NCI-H1048 (cell line): Measurements from ENCODE around the gene PES1.
"Not testable (repeated sequence)": the region's sequence is repeated elsewhere in the genome, so short reads cannot be mapped to it uniquely, and the experiment has no call there.

Experiments
- DNase-seq: peaks from one replicate; lab custom pipeline; 2025; lab: John Stamatoyannopoulos, UW

PES1 gene

DNA sequence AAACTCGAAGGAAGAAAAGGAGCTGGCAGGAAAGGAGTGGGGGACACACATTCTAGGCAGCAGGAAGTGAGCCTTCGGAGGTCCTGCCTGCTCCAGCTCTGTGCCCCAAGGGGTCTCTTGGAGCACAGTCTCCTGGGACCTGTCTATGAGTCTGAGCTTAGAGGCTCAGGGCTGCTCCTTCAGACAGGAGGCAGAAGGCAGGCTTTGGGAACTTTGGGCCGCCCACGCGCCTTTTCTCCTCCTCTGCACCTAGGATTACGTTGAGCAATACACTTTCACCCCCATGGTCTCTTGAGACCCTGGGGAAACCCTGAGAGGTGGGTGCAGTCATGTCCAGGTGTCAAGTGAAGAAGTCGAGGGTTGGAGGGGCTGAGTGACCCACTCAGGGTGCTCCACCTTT is 16.2 kb upstream of the PES1 start:
- no peak for DNase-seq

DNA sequence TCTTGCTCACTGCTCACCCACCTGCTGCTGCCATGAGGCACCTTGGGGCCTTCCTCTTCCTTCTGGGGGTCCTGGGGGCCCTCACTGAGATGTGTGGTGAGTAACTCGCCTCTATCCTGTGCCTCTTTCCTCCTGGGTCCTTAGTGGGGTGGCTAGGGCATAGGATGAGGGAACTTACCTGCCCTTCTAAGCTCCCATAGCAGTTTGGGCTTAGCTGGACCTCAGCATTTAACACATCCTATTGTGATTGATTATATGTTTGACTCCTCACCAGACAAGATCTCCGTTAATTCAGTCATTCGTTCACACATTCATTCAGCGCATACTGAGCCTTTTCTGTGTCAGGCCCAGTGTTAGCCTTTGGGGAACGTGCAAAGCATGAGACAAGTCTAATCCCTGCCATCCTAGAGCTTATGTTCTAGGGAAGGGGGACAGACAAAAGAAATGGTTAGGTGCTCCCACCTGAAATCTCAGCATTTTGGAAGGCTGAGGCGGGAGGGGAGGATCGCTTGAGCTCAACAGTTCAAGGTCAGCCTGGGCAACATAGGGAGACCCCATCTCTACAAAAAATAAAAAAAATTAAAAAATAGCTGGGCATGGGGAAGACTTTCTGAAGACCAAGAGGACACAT is 15.7 kb upstream of the PES1 start:
- no peak for DNase-seq

DNA sequence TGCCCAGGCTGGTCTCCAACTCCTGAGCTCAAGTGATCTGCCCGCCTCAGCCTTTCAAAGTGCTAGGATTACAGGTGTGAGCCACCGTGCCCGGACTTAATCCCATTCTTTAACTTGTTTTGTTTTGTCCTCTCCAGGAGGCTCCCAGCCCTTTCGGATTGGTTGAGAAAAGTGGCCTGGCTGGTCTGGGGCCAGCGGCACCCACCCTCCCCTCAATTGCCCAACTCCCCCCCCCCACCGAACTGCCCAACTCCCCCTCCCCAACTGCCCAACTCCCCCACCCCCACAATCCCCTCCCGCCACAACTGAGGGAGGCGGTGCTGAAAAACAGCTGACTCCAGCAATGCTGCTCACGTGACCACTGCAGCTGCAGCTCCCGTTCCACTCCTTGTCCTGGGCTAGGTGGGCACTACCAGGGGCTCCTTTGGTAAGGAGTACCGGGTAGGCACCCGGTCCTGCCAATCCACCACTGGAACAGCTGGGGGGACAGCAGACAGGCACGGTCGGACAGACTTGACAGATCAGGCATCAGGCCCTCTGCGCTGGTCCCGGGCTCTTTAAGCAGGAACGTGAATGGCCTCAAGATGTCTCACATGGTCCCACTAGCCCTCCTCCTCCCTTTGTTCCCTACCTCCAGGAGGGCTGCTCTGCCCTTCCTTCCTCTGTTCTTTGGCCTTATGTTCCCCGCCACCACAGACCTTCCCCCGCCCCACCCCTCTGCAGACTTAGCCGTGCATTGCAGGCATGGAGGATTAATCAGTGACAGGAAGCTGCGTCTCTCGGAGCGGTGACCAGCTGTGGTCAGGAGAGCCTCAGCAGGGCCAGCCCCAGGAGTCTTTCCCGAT is 15.0 kb upstream of the PES1 start, which contains the start of gene TCN2:
TCN2 (plus strand) TSS at position 720 of the 845 bp plus-strand sequence. CDS start 158 bp downstream, outside the sequence.
- DNase-seq: no peak

DNA sequence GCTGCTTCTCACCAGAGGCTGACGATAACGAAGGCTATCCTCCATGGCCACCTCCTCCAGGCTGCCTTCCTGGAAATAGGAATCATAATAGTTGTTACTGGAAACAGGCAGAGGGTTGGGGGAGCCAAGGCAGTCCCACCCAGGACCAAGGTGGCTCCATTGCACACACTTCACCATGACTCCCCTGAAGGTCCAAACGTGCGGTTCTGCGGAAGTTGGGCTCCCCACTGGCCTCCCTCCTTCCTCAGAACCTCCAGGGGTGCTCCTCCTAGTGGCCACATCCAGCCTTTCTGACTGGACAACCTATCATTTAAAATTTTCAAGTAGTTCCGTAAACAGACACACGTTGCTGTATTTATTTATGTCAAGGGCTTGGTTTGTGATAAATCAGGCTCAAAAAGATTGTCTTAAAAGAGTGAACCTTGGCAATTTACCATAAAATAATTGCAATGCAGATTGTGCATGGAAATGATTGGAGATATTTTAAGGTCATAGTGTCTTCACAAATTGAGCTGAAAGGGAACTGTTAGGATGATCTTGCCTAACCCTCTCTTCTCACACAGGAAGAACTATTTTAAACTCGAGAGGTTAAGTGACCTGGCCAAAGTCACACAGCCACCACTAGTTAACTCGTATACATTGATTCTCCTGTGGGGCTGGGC is 13.9 kb upstream of the PES1 start:
- no peak for DNase-seq

DNA sequence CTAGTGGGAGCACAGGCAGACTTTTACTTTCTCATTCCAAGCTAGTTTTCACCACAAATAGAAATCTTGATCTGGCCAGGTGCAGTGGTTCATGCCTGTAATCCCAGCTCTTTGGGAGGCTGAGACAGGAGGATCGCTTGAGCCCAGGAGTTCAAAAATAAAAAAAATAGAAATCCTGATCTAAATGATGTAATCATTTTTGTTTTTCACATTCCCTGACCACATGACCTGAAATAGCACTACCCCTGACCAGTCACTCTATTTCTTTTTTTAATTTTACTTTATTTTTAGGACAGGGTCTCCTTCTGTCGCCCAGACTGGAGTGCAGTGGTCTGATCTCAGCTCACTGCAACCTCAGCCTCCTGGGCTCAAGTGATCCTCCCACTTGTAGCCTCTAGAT is 13.0 kb upstream of the PES1 start:
- no peak for DNase-seq

DNA sequence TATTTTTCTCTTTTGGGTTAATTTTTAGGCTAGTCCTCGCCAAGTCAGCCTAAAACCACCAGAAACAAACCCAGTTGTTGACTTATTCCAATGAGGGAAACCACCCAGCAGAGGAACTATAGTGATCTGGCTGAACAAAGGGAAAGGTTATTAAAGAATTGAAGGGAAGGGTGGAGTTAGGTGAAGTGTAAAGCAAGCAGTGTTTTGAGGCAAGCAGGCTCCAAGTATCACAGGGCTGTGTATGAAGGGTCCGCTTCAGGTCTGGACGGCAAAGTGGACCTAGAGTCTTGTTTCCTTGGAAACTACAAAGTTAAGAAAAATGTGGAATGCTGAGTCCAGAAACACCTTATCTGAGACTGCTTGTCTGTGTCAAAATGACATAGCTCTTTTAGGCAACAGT is 12.1 kb upstream of the PES1 start:
- no peak for DNase-seq

DNA sequence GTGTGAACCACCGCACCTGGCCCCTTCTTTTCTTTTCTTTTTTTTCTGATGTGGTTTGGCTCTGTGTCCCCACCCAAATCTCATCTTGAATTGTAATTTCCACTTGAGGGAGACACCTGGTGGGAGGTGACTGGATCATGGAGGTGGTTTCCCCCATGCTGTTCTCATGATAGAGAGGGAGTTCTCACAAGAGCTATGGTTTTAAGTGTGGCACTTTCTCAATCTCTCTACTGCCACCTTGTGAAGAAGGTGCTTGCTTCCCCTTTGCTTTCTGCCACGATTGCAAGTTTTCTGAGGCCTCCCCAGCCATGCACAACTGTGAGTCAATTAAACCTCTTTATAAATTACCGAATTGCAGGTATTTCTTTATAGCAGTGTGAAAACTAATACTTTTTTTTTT is 10.3 kb upstream of the PES1 start:
- no peak for DNase-seq

DNA sequence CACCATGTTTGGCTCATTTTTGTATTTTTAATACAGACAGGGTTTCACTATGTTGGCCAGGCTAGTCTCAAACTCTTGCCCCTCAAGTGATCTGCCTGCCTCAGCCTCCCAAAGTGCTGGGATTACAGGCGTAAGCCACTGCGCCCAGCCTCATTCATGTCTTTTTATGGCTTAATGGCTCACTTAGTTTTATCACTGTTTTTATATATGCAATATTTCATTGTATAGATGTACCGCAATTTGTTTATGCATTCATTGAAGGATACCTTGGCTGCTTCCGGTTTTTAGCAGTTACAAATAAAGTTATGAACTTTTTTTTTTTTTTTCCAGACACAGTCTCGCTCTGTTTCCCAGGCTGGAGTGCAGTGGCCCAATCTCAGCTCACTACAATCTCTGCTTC is 9.8 kb upstream of the PES1 start:
- no peak for DNase-seq

DNA sequence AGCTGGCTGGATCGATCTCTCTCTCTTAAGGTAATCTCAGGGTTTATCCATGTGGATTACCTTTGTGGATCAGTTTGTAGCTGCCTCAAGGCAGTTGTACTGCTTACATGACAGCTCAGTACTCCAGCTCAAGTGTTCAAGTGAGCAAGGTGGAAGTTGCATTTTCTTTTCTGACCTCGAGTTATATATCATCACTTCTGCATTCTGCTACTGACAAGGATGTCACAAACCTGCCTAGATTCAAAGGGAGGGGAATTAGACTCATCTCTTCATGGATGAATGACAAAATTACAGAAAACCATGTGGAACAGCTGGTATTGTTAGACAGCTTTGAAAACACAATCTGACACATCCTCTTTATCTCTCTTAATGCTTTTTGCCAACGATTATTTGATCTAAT is 9.2 kb upstream of the PES1 start:
- DNase-seq: no peak

DNA sequence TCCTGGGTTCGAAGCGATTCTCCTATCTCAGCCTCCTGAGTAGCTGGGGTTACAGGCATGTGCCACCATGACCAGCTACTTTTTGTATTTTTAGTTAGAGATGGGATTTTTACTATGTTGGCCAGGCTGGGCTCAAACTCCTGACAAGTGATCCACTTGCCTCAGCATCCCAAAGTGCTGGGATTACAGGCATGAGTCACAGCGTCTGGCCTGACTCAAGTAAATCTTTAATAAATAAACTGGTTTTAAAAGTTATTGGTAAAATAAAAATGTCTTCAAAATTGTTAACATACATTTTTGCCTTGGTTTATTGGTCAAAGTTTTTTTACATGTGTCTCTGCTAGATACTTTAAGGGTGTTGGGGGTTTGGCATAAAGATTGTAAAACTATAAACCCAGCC is 7.3 kb upstream of the PES1 start:
- DNase-seq: no peak

DNA sequence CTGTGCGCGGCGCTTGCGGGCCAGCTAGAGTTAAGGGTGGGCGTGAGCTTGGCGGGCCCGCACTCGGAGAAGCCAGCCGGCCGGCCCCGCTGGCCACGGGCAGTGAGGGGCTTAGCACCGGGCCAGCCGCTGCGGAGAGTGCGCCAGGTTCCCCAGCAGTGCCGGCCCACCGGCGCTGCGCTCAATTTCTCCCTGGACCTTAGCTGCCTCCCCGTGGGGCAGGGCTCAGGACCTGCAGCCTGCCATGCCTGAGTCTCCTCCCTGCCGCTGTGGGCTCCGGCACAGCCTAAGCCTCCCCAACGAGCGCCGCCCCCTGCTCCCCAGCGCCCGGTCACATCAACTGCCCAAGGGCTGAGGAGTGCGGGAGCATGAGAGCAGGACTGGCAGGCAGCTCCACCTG is 5.2 kb upstream of the PES1 start:
- DNase-seq: no peak

DNA sequence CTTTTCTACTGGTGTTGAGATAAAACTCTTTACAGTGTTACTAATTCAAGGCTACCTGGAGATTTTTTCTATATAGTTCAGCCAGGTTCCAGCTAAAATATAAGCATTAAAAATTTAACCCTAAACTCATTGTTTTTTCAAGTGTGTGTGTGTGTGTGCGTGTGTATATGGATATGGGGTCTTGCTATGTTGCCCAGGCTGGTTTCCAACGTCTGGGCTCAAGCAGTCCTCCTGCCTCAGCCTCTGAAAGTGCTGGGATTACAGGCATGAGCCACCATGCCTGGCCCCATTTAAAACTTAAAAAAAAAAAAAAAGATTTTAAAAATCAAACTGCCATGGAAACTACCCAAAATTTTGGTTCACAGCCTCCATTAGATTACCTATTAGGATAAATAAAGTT is 4.5 kb upstream of the PES1 start:
- no peak for DNase-seq

DNA sequence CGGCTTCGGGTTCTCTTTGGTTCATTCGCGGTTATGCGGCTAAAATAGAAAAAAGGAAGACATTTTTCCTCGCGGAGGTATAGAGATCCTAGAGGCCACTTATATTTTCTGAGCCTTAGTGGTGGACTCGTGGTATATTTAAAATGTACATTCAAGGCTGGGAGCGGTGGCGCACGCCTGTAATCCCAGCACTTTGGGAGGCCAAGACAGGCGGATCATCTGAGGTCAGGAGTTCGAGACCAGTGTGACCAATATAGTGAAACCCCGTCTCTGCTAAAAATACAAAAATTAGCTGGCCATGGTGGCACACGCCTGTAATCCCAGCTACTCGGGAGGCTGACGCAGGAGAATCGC is 627 bp upstream of the PES1 start:
- DNase-seq: not testable (repeated sequence)

DNA sequence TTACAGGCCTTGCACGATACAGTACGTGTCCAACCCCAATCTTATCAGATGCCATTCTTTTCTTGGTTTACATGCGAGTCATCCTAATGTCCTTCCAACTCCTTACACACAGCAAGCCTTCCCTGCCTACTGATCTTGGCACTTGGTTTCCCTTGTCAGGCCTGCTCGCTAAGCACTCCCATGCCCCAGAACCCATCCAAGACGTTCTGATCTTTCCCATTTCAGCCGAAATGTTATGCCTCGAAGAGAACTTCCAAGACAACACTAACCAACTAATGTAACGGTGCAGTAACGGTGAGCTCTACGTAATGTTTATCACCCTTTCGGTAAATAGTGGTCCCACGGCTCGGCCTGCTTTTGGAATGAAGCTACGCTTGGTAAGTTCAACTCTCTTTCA is 521 bp downstream of the PES1 start:
- no peak for DNase-seq

DNA sequence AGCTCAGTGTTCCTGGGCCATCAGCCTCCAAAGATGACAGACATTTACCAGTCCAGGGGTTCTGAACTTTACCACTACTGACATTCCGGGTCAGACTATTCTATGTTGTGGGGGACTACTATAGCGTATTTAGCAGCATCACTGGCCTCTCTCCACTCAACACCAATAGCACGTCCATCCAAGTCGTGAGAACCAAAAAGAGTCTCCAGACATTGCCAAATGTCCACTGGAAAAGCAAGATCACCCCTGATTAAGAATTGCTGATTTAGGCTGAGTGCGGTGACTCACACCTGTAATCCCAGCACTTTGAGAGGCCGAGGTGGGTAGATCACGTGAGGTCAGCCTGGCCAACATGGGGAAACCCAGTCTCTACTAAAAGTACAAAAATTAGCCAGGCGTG is 5.3 kb downstream of the PES1 start:
- DNase-seq: no peak

DNA sequence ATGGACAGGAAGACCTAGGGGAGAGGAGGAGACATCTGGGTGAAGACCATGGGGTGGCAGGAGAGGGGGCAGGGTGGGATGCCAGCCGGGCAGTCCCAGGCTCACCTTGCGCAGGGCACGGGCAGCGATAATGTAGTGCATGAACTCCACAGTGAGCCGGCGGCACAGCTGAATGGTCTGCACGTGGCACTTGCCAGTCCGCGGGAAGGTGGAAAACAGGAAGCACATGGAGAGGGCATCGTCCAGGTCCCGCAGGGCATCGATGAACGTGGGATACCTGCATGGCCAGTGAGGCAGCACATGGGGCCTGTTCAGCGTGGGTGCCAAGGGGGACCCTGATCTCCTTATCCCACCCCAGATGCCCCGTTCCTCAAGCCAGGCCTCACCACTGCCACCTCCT is 7.3 kb downstream of the PES1 start:
- no peak for DNase-seq

DNA sequence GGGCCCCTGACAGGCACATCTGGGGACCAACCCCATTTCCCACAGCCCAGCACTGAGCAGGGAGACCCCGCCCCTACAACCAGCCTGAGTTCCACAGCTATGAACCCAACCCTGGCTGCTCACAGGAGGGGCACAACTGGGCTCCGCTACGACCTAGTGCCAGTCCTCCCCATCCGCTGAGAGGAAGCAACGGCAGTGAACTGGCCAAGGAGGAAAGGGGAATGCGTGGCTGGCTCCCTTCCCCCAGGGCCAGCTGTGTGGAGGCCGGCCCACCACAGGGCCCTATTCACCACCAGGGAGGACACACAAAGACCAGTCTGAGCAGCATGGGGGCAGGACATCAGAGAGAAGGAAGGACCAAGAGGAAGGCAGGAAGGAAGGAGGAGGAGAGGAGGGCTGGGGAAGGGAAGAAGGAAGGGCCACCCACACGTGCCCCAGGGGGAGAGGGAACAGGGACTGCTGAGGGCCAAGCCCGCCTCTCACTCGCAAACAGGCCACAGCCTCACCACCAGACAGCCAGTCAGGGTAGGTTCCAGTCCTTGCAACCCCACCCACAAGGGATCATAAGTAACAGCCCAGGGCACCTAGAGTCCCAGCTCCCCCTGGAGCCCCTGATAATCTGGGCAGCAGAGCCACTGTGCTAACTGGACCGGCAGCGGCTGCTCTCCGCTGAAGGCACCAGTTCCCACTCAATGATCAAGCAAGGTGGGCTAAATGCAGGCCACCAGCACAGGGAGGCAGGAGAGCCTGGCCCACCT is 8.7 kb downstream of the PES1 start:
- no peak for DNase-seq

DNA sequence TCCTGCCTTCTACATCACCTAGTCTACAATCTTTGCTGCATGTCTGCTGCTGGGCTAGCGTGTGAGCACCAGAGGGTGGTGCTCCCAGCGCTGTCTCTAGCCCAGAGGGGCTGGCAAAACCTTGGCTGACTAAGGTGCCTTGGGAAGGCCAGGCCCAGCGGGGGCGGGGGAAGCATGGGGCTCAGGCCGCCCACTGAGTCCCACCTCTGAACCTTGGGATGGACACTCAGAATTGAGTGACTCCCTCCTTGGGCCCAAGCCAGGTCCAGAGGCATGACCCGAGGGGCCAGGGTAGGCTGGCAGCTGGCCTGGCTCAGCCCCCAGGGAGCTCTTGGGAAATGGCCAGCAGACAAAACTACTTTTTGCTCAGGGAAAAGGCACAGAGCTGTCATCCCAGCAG is 9.7 kb downstream of the PES1 start:
- DNase-seq: no peak

DNA sequence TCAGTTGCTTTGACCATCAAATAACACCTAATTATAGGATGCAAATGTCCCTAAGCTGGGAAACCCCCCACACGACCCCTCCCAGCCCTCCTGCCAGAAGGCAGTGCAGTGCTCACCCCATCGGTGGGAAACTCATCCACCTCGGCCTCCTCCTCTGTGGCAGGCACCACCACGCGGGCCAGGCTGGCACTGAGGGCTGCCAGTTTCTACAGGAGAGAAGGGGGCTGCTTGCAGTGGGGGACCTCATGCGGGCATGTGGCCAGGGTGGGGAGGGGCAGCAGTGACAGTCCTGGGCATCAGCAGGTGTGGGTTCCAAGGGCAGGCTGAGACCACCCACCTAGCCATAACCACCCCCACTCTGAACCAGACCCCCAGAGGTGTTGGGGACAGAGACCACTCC is 10.8 kb downstream of the PES1 start:
- no peak for DNase-seq

DNA sequence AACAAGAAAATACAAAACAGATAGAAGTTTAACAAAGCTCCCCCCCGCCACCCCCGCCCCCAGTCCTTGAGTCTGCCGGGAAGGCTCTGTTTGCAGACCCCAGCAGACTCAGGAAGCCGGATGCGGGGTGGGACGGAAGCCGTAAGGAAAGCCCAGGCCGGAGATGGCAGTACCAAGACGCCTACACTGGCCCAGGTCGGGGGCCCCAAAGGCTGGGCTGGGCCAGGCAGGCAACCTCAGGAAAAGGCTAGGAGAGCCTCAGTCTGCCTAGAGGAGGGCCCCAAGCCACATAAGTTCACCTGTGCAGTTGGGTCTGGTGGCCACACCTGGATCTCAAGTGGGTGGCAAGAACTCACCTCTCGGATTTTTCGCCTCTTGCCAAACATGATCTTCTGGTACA is 13.2 kb downstream of the PES1 start:
- DNase-seq: no peak

DNA sequence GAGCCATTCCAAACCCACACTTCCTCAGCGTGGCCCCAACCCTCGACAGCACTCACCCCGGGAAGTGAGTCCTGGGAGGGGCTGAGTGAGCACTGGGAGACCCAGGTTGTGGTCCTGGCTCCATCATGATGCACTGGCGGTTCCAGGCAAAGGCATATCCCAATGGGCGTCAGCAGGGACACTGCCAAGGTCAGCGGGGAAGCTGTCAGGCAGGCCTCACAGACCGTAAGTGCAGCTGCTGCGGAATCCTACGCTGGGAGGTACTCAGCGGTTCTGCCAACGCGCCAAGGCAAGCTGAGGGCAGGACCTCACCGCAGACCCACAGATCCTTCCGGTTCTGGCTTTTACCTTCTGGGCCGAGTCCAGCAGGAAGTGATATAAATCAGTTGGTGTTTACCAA is 15.9 kb downstream of the PES1 start:
- no peak for DNase-seq

DNA sequence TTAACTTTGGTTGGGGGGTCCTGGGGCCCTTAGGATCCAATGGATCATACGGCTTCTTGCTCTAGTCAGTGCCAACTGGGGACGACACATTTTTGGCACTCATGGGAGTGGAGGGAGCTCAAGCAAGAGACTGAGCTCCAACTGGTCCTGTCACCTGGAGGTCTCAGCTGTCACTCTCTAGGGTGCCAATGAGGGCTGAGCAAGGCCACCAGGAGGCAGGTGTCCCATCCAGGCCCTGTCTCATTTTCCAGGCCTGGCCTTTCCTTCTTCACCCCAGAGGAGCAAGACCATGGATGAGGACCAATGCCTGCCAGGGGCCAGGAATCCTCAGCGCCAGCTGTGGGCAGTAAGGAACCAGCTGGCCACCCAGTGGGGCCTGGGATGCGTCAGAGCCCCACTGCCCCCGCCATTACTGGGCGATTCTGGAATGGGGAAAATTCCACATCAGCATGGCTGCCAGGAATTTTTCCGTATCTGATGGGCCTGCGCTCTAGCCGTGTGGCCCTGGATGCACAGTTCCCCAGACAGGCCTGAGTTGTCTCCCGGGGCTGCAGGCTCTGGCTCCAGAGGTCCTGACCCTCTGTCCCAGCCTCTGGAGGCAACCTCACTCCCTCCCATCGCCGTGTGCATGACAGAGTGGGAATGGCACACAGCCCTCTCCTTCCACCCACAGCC is 16.6 kb downstream of the PES1 start:
- DNase-seq: no peak
